Measurements from ENCODE around the gene PRR19. TPM values are rescaled to one million over a fixed set of nuclear protein-coding genes. Genes with fewer than 3 reads are reported as not detected.

Gene PRR19
- total and polyA plus RNA-seq, 10 of the 15 experiments (the other 5 are each of a cell fraction or from before 2014, with no cell fraction given) = 0.09 to 1.7 (median 0.73) TPM; not detected in 1

GRCh38 chr19:42313096-42313839 is 11.3 kb downstream of the PRR19 start, which contains the start of gene TMEM145 (continued):
- TF ChIP-seq, protein P1, sequence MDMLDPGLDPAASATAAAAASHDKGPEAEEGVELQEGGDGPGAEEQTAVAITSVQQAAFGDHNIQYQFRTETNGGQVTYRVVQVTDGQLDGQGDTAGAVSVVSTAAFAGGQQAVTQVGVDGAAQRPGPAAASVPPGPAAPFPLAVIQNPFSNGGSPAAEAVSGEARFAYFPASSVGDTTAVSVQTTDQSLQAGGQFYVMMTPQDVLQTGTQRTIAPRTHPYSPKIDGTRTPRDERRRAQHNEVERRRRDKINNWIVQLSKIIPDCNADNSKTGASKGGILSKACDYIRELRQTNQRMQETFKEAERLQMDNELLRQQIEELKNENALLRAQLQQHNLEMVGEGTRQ (IDR thresholded peaks at IDR 0.05; ENCODE audit: borderline replicate concordance, low read depth, low read length) = no peak
- no peak for TF ChIP-seq NBN (IDR thresholded peaks at IDR 0.05)
- TF ChIP-seq PBX3 (IDR thresholded peaks at IDR 0.05; ENCODE audit: insufficient replicate concordance, low read depth, low read length) = no peak
- TF ChIP-seq CBX3 (IDR thresholded peaks at IDR 0.05; ENCODE audit: borderline replicate concordance, low read depth) = no peak
- peak; percentile 36; the same call in 1 of the 2 replicates for TF ChIP-seq PAX5 (IDR thresholded peaks at IDR 0.05; ENCODE audit: borderline replicate concordance, low read depth, low read length)

DNA sequence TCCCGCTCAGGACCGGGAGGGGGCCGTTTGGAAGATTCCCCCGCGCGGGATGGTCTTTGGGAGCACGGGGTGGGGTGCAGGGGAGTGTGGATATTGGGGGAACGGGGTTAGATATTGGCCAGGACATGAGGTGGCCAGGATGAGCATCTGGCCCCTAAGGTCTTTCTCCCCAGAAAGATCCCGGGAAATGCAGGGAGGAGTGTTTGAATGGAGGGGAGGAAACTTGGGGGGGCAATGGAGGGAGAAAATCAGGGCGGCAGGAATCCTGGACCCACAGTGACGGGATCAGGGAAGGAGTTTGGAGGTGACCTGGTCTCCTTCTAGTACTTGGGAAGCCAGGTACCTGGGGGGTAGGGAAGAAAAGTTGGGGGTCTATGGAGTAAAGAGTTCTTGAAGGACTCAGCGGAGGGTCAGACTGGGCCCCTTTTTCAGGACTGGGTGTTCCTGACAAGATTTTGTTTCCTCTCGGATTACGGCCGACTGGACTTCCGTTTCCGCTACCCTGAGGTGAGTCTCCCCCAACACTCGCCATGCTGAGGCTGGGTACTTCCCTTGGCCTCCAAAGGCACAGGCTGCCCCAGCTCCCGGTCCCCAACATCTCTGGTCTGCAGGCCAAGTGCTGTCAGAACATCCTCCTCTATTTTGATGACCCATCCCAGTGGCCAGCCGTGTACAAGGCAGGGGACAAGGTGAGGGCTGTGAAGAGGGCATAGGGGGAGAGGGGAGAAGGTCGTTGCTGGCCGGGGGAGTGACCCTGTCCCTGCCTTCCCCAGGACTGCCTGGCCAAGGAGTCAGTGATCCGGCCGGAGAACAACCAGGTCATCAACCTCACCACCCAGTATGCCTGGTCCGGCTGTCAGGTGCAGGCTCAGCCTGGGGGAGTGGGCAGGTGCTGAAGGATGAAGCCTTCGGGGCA is 12.2 kb downstream of the PRR19 start:
- no peak overlapping the region for H3K9ac ChIP-seq (ENCODE audit: control insufficient read depth, insufficient read depth, low read length)
- intact Hi-C loops (cut with micrococcal nuclease; ENCODE audit: unreplicated experiment) = no loop called here

More for the DNA sequence above, 12.2 kb downstream of the PRR19 start:
- H3K9me3 ChIP-seq (replicated peaks; ENCODE audit: control insufficient read depth, insufficient read depth, low read length) = no peaks in the 10 kb centered on the region
- H3K4me1 ChIP-seq (ENCODE audit: control insufficient read depth, insufficient read depth, low read length) = peaks cover 9% of the 10 kb centered on the region
- no peaks in the 10 kb centered on the region for H3K79me2 ChIP-seq (ENCODE audit: control insufficient read depth, insufficient read depth, low read length)
- DNase-seq (ENCODE audit: low read depth, low spot score) (no peak), ATAC-seq (no peak), FAIRE-seq (no peak)
- no peak overlapping the region for H3K4me3 ChIP-seq
- H3K4me2 ChIP-seq (ENCODE audit: control insufficient read depth, insufficient read depth) = peak overlapping the region; percentile 55; the same call in 1 of the 2 replicates
- no peak overlapping the region for H2AFZ ChIP-seq (ENCODE audit: control insufficient read depth, low read depth, low read length)
- BruUV-seq (replicated peaks) = no TSS peak
- TF ChIP-seq POLR2AphosphoS5 (IDR thresholded peaks at IDR 0.05; ENCODE audit: low read length) = no peak
- no peak for TF ChIP-seq TARDBP (IDR thresholded peaks at IDR 0.05; ENCODE audit: borderline replicate concordance)
- TF ChIP-seq, protein P2, sequence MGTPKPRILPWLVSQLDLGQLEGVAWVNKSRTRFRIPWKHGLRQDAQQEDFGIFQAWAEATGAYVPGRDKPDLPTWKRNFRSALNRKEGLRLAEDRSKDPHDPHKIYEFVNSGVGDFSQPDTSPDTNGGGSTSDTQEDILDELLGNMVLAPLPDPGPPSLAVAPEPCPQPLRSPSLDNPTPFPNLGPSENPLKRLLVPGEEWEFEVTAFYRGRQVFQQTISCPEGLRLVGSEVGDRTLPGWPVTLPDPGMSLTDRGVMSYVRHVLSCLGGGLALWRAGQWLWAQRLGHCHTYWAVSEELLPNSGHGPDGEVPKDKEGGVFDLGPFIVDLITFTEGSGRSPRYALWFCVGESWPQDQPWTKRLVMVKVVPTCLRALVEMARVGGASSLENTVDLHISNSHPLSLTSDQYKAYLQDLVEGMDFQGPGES (IDR thresholded peaks at IDR 0.05) = no peak
- no peak for TF ChIP-seq JUND (IDR thresholded peaks at IDR 0.05; ENCODE audit: low read depth, low read length)
- no peak for TF ChIP-seq FOXM1 (IDR thresholded peaks at IDR 0.05; ENCODE audit: low read depth, low read length)
- no peak for TF ChIP-seq ATF2 (IDR thresholded peaks at IDR 0.05; ENCODE audit: low read length)
- no peak for TF ChIP-seq SREBF2 (IDR thresholded peaks at IDR 0.05; ENCODE audit: low read length)
- no peak for TF ChIP-seq GABPA (IDR thresholded peaks at IDR 0.05; ENCODE audit: low read depth)
- no peak for TF ChIP-seq JUNB (IDR thresholded peaks at IDR 0.05)
- TF ChIP-seq, protein P3, sequence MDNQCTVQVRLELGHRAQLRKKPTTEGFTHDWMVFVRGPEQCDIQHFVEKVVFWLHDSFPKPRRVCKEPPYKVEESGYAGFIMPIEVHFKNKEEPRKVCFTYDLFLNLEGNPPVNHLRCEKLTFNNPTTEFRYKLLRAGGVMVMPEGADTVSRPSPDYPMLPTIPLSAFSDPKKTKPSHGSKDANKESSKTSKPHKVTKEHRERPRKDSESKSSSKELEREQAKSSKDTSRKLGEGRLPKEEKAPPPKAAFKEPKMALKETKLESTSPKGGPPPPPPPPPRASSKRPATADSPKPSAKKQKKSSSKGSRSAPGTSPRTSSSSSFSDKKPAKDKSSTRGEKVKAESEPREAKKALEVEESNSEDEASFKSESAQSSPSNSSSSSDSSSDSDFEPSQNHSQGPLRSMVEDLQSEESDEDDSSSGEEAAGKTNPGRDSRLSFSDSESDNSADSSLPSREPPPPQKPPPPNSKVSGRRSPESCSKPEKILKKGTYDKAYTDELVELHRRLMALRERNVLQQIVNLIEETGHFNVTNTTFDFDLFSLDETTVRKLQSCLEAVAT (IDR thresholded peaks at IDR 0.05) = no peak
- ChIA-PET POLR2A (no interaction called here), SMC1A (ENCODE audit: uncharacterized antibody, unreplicated experiment) (no interaction called here), RAD21 (ENCODE audit: unreplicated experiment) (no interaction called here), CTCF (interaction anchor here (2.4 kb wide), 1 partner anchor 16 kb away, joined by 5 read pairs; no protein-coding TSS in a partner anchor)
- H3K36me3 ChIP-seq (ENCODE audit: control insufficient read depth in 2 of 2, insufficient read depth in 2 of 2, low read length in 1 of 2) = no peaks in the 10 kb centered on the region
- H4K20me1 ChIP-seq (ENCODE audit: control insufficient read depth, insufficient read depth) = no peaks in the 10 kb centered on the region
- peaks cover 4 to 9% of the 10 kb centered on the region in 2 experiments; a peak in 3 of 4 replicates for H3K27me3 ChIP-seq (replicated peaks in 1 of 2; ENCODE audit: control insufficient read depth in 2 of 2, insufficient read depth in 2 of 2, low read length in 1 of 2)
- WGBS (ENCODE audit: insufficient coverage, insufficient replicate concordance, low lambda C conversion rate, missing lambda C conversion rate) = 21% methylated on average over 25 of the region's 26 CpGs
- no peak overlapping the region for H3K27ac ChIP-seq (ENCODE audit: control insufficient read depth, insufficient read depth)
- in situ Hi-C loops (cut with MboI) = no loop called here

Measured in GM12878 (cell line).